H9 (cell line): ENCODE measurements around the gene CDC42EP4. TPM values are rescaled to one million over a fixed set of nuclear protein-coding genes. Genes with fewer than 3 reads are reported as not detected.

Experiments
- DNase-seq: peaks from one replicate; pipeline ENCODE4 v3.0.0-alpha.2; 2017
- H2AFZ ChIP-seq: one replicate; pipeline ENCODE4 v1.6.1; 2013; ENCODE audit warnings: mild to moderate bottlenecking, low read length, control low read depth, moderate library complexity
- H2AK5ac ChIP-seq: 2 replicates; pipeline ENCODE4 v1.6.1; 2013; ENCODE audit warnings: low read length, control low read depth, mixed read lengths; ENCODE audit not compliant: insufficient read length
- H2BK120ac ChIP-seq: one replicate; pipeline ENCODE4 v1.6.1; 2013; ENCODE audit warnings: low read depth, mild to moderate bottlenecking, low read length, control low read depth, inconsistent platforms; ENCODE audit not compliant: poor library complexity, severe bottlenecking
- H2BK12ac ChIP-seq: 2 replicates; pipeline ENCODE4 v1.6.1; 2013; ENCODE audit warnings: low read length, control low read depth, mixed read lengths, low read depth; ENCODE audit not compliant: insufficient read length
- H2BK15ac ChIP-seq: 2 replicates; pipeline ENCODE4 v1.6.1; 2013; ENCODE audit warnings: low read depth, low read length, control low read depth
- H2BK20ac ChIP-seq: one replicate; pipeline ENCODE4 v1.6.1; 2013; ENCODE audit warnings: low read depth, mild to moderate bottlenecking, low read length, control low read depth, inconsistent platforms; ENCODE audit not compliant: poor library complexity, severe bottlenecking
- H2BK5ac ChIP-seq: 2 replicates; pipeline ENCODE4 v1.6.1; 2013; ENCODE audit warnings: low read length, control low read depth, mixed read lengths; ENCODE audit not compliant: insufficient read length
- H3K14ac ChIP-seq: 2 replicates; pipeline ENCODE4 v1.6.1; 2013; ENCODE audit warnings: low read length, control low read depth; ENCODE audit not compliant: insufficient read depth
- H3K18ac ChIP-seq: 2 replicates; pipeline ENCODE4 v1.6.1; 2013; ENCODE audit warnings: low read depth, mild to moderate bottlenecking, mixed read lengths, low read length, control low read depth; ENCODE audit not compliant: insufficient read length
- H3K23ac ChIP-seq: 2 replicates; pipeline ENCODE4 v1.6.1; 2013; ENCODE audit warnings: low read length, control low read depth, mixed read lengths, low read depth; ENCODE audit not compliant: insufficient read length
- H3K23me2 ChIP-seq: 2 replicates; pipeline ENCODE4 v1.6.1; 2013; ENCODE audit warnings: low read depth, mild to moderate bottlenecking, mixed read lengths, low read length, control low read depth; ENCODE audit not compliant: insufficient read length, poor library complexity, severe bottlenecking
- H3K27ac ChIP-seq: 2 replicates; pipeline ENCODE4 v1.5.1; 2013; ENCODE audit warnings: low read length, control low read depth, mixed read lengths, low read depth; ENCODE audit not compliant: insufficient read length
- H3K27me3 ChIP-seq: 2 replicates; pipeline ENCODE4 v1.6.1; 2013; ENCODE audit warnings: low read length, control low read depth, inconsistent platforms; ENCODE audit not compliant: insufficient read depth
- H3K4ac ChIP-seq: 2 replicates; pipeline ENCODE4 v1.6.1; 2013; ENCODE audit warnings: low read depth, mild to moderate bottlenecking, control low read depth, inconsistent platforms, low read length, moderate library complexity
- H3K4me1 ChIP-seq: 2 replicates; pipeline ENCODE4 v1.6.1; 2013; ENCODE audit warnings: low read length, control low read depth, inconsistent platforms; ENCODE audit not compliant: insufficient read depth
- H3K4me2 ChIP-seq: 2 replicates; pipeline ENCODE4 v1.6.1; 2013; ENCODE audit warnings: low read length, control low read depth, mixed read lengths; ENCODE audit not compliant: insufficient read length, insufficient read depth
- H3K56ac ChIP-seq: 2 replicates; pipeline ENCODE4 v1.6.1; 2013; ENCODE audit warnings: low read depth, mild to moderate bottlenecking, mixed read lengths, low read length, control low read depth; ENCODE audit not compliant: insufficient read length
- H3K79me1 ChIP-seq: 2 replicates; pipeline ENCODE4 v1.6.1; 2013; ENCODE audit warnings: low read depth, mild to moderate bottlenecking, moderate library complexity, low read length, control low read depth, inconsistent platforms; ENCODE audit not compliant: insufficient read depth, poor library complexity, severe bottlenecking
- H3K79me2 ChIP-seq: 2 replicates; pipeline ENCODE4 v1.6.1; 2013; ENCODE audit warnings: low read length, control low read depth, inconsistent platforms; ENCODE audit not compliant: insufficient read depth
- H3K9ac ChIP-seq: 2 replicates; pipeline ENCODE4 v1.6.1; 2013; ENCODE audit warnings: low read length, control low read depth, mixed read lengths; ENCODE audit not compliant: insufficient read length; ENCODE audit errors: extremely low read depth
- H3K9me3 ChIP-seq: one replicate; pipeline ENCODE4 v1.6.1; 2013; ENCODE audit warnings: low read depth, low read length, inconsistent platforms; ENCODE audit not compliant: control insufficient read depth
- H3T11ph ChIP-seq: one replicate; pipeline ENCODE4 v1.6.1; 2013; ENCODE audit warnings: mild to moderate bottlenecking, low read length, control low read depth, inconsistent platforms
- H4K20me1 ChIP-seq: one replicate; pipeline ENCODE4 v1.6.1; 2013; ENCODE audit not compliant: control insufficient read depth, insufficient read length, insufficient read depth
- H4K5ac ChIP-seq: 2 replicates; pipeline ENCODE4 v1.6.1; 2013; ENCODE audit warnings: low read depth, mild to moderate bottlenecking, mixed read lengths, low read length, control low read depth; ENCODE audit not compliant: insufficient read length
- H4K8ac ChIP-seq: replicated peaks from 2 replicates; pipeline ENCODE4 v1.6.1; 2013; ENCODE audit warnings: low read length, control low read depth, mixed read lengths, low read depth; ENCODE audit not compliant: insufficient read length
- H4K91ac ChIP-seq: 2 replicates; pipeline ENCODE4 v1.6.1; 2013; ENCODE audit warnings: low read depth, mild to moderate bottlenecking, moderate library complexity, mixed read lengths, low read length, control low read depth; ENCODE audit not compliant: insufficient read length
- H3K27ac Mint-ChIP-seq, 3 experiments: 2 replicates in 2 of 3; 3 replicates in 1 of 3; pipeline ENCODE4 v1.8.0; 2020 to 2021; ENCODE audit warnings: mixed read lengths in 3 of 3, mild to moderate bottlenecking in 1 of 3, moderate library complexity in 1 of 3
- H3K27me3 Mint-ChIP-seq: 2 replicates; pipeline ENCODE4 v1.8.0; 2021; ENCODE audit warnings: low read depth, mild to moderate bottlenecking, moderate library complexity, mixed read lengths
- H3K36me3 Mint-ChIP-seq, 3 experiments: 2 replicates in 2 of 3; 3 replicates in 1 of 3; pipeline ENCODE4 v1.8.0; 2020 to 2021; ENCODE audit warnings: low read depth in 3 of 3, mixed read lengths in 3 of 3; ENCODE audit not compliant: insufficient read depth in 1 of 3
- H3K4me1 Mint-ChIP-seq, 2 experiments: 2 replicates each; pipeline ENCODE4 v1.8.0; 2020; ENCODE audit warnings: mixed read lengths in 2 of 2
- H3K4me3 Mint-ChIP-seq, 2 experiments: 2 replicates in 1 of 2; 3 replicates in 1 of 2; pipeline ENCODE4 v1.8.0; 2020 to 2021; ENCODE audit warnings: mild to moderate bottlenecking in 2 of 2, mixed read lengths in 2 of 2, moderate library complexity in 1 of 2
- H3K9me3 Mint-ChIP-seq, 2 experiments: 2 replicates in 1 of 2; 3 replicates in 1 of 2; pipeline ENCODE4 v1.8.0; 2020; ENCODE audit warnings: mild to moderate bottlenecking in 2 of 2, mixed read lengths in 2 of 2, moderate library complexity in 1 of 2
- WGBS: extraction: QIAGEN DNeasy Blood & Tissue Kit; methylation state at CpG from one replicate; pipeline ENCODE4 v1.1.7; 2013; ENCODE audit warnings: missing lambda C conversion rate, low lambda C conversion rate, mixed read lengths; ENCODE audit not compliant: insufficient read length; ENCODE audit errors: extremely low coverage; 5-methylcytosine and 5-hydroxymethylcytosine counted together
- total RNA-seq: library from RNA; stranded (reverse); gene quantifications from 2 replicates; pipeline ENCODE4 v1.2.1, GENCODE V29; 2021
- TF ChIP-seq, protein P1 (sequence below): fragments of 200-600 bp; sonication (generic); conservative IDR thresholded peaks from 3 replicates; pipeline ENCODE4 v1.8.0; 2021; ENCODE audit warnings: antibody characterized with exemption, mild to moderate bottlenecking

Gene CDC42EP4
- total RNA-seq, 1 experiment from 2014 or later: 27.1 TPM

DNA sequence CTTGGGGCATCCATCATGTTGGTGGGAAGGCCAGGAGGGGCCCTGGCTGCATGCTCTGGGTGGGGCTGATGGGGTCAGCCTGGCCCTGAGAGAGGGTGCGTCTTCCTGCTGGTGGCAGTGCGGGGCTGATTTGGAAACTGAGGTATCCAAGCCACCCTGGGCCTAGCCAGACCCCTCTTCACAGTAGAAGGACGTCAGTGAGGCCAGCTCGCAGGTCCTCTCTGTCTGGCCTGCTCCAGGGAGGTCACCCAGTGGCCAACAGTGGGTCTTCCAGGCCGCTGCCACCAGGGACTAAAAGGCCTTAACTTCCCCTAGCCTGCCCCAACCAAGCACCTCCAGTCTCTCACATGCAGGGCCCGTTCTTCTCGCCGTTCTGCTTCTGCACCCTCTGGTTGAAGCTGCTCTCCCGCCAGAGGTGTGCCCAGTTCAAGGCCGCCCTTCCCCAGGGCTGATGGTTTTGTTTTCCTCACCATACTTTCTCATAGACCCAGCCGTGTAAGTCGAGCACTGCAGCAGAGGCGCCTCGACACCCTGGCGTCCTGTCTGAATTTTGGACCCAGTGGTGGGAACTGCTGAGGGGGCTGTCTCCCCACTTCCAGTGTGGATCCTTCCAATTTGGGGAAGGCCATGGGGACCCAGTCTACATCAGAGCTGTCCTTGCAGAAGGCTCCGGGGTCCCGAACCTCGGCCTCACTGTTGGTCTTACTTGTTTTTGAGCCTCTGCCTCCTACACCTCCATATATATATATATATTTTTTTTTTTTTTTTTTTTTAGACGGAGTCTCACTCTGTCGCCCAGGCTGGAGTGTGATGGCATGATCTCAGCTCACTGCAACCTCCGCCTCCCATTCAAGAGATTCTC is 42.9 kb upstream of the CDC42EP4 start:
- H3K56ac ChIP-seq: no peak overlapping the region
- H3K27ac ChIP-seq: no peak overlapping the region
- WGBS: no CpG with 5 or more reads among the region's 21 CpGs
- no peak overlapping the region for H2AK5ac ChIP-seq
- H3K79me1 ChIP-seq: no peaks in the 10 kb centered on the region
- no peak overlapping the region for H3K23ac ChIP-seq
- no peak overlapping the region for H3K18ac ChIP-seq
- no peak overlapping the region for H3K14ac ChIP-seq
- no peak overlapping the region for H4K5ac ChIP-seq
- H2BK15ac ChIP-seq: no peak overlapping the region
- H3K23me2 ChIP-seq: no peaks in the 10 kb centered on the region
- no peak overlapping the region for H2AFZ ChIP-seq
- no peaks in the 10 kb centered on the region for H3K9me3 ChIP-seq
- no peaks in the 10 kb centered on the region for H3K27me3 ChIP-seq
- H3K4ac ChIP-seq: no peak overlapping the region
- no peaks in the 10 kb centered on the region for H3K4me1 ChIP-seq
- H3K4me2 ChIP-seq: no peak overlapping the region
- no peak overlapping the region for H4K8ac ChIP-seq
- no peak overlapping the region for H2BK12ac ChIP-seq
- no peak overlapping the region for H3K9ac ChIP-seq
- no peak overlapping the region for H2BK5ac ChIP-seq
- TF ChIP-seq, protein P1, sequence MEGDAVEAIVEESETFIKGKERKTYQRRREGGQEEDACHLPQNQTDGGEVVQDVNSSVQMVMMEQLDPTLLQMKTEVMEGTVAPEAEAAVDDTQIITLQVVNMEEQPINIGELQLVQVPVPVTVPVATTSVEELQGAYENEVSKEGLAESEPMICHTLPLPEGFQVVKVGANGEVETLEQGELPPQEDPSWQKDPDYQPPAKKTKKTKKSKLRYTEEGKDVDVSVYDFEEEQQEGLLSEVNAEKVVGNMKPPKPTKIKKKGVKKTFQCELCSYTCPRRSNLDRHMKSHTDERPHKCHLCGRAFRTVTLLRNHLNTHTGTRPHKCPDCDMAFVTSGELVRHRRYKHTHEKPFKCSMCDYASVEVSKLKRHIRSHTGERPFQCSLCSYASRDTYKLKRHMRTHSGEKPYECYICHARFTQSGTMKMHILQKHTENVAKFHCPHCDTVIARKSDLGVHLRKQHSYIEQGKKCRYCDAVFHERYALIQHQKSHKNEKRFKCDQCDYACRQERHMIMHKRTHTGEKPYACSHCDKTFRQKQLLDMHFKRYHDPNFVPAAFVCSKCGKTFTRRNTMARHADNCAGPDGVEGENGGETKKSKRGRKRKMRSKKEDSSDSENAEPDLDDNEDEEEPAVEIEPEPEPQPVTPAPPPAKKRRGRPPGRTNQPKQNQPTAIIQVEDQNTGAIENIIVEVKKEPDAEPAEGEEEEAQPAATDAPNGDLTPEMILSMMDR: no peak
- no peaks in the 10 kb centered on the region for H4K20me1 ChIP-seq
- peak; percentile 39 for DNase-seq
- H2BK120ac ChIP-seq: no peak overlapping the region
- no peak overlapping the region for H3T11ph ChIP-seq
- peaks cover 7 to 15% of the 10 kb centered on the region in 2 experiments for H3K4me1 Mint-ChIP-seq
- H4K91ac ChIP-seq: no peak overlapping the region
- no peaks in the 10 kb centered on the region; the same call in none of the 2 replicates for H3K27me3 Mint-ChIP-seq
- H2BK20ac ChIP-seq: no peak overlapping the region
- H3K27ac Mint-ChIP-seq: no peak overlapping the region; a peak in 2 of 7 replicates
- no peaks in the 10 kb centered on the region for H3K79me2 ChIP-seq
- H3K36me3 Mint-ChIP-seq: peaks cover 0 to 20% (median 0%) of the 10 kb centered on the region in 3 experiments; a peak in 2 of 7 replicates
- H3K9me3 Mint-ChIP-seq: no peaks in the 10 kb centered on the region
- no peak overlapping the region for H3K4me3 Mint-ChIP-seq
